ENCODE measurements around the gene GPC5.
A peak's percentile ranks its signal among the peaks of the same experiment; 100 is the strongest.

GPC5 gene

GRCh38 chr13:92864584-92865284 lies 1466.3 kb downstream of the GPC5 start (continued):
- TF ChIP-seq ZBTB44 (tag by site-specific recombination; IDR thresholded peaks at IDR 0.05) = no peak
- TF ChIP-seq SP3 (tag by site-specific recombination; IDR thresholded peaks at IDR 0.05) = no peak

GRCh38 chr13:92873029-92873428 lies 1474.6 kb downstream of the GPC5 start:
- TF ChIP-seq BCL11B (tag by site-specific recombination; IDR thresholded peaks at IDR 0.05; ENCODE audit: low read depth) (no peak), YY2 (tag by site-specific recombination; IDR thresholded peaks at IDR 0.05) (no peak), PRDM1 (tag by site-specific recombination; IDR thresholded peaks at IDR 0.05) (no peak), ZNF391 (tag by site-specific recombination; IDR thresholded peaks at IDR 0.05; ENCODE audit: borderline replicate concordance, low read depth) (no peak), FEZF1 (tag by site-specific recombination; IDR thresholded peaks at IDR 0.05) (no peak)
- POLR2A ChIA-PET = no interaction called here
- no peak overlapping the region for H3K4me3 ChIP-seq (ENCODE audit: low read depth, low read length)
- H3K36me3 ChIP-seq (ENCODE audit: control insufficient read depth in 2 of 2, insufficient read depth in 1 of 2, low read length in 2 of 2) = no peaks in the 10 kb centered on the region
- H3K4me1 ChIP-seq (ENCODE audit: control insufficient read depth, insufficient read depth, low read length) = no peaks in the 10 kb centered on the region
- no peak overlapping the region for H3K27ac ChIP-seq (ENCODE audit: extremely low read depth, low read depth, low read length)
- H3K9me3 ChIP-seq (ENCODE audit: control insufficient read depth, insufficient read depth, low read depth, low read length) = no peaks in the 10 kb centered on the region
- CTCF ChIA-PET = no interaction called here

- TF ChIP-seq ZNF302 (tag by site-specific recombination; IDR thresholded peaks at IDR 0.05; ENCODE audit: low read depth) (no peak), ATF2 (tag by site-specific recombination; IDR thresholded peaks at IDR 0.05; ENCODE audit: low read depth) (peak; percentile 83), PRDM6 (tag by site-specific recombination; IDR thresholded peaks at IDR 0.05) (0 out of 2 replicates have a peak, but pooled peaks have one; percentile 20), HIC1 (tag by site-specific recombination; IDR thresholded peaks at IDR 0.05) (peak; percentile 54; the same call in 1 of the 2 replicates)
- H3K4me1 ChIP-seq (ENCODE audit: control insufficient read depth, insufficient read depth, low read length) = no peaks in the 10 kb centered on the region
- no peak overlapping the region for H3K4me3 ChIP-seq (ENCODE audit: low read depth, low read length)
- H3K27ac ChIP-seq (ENCODE audit: extremely low read depth, low read depth, low read length) = no peak overlapping the region
- H3K36me3 ChIP-seq (ENCODE audit: control insufficient read depth in 2 of 2, insufficient read depth in 1 of 2, low read length in 2 of 2) = no peaks in the 10 kb centered on the region
- POLR2A ChIA-PET = no interaction called here
- no peaks in the 10 kb centered on the region for H3K9me3 ChIP-seq (ENCODE audit: control insufficient read depth, insufficient read depth, low read depth, low read length)
- CTCF ChIA-PET = interaction anchor here (0.6 kb wide), 2 partner anchors 40 to 201 kb away, joined by 3 to 4 read pairs; no protein-coding TSS in a partner anchor
Observed at GRCh38 chr13:92886535-92887077, 1488.2 kb downstream of the GPC5 start.

GRCh38 chr13:92894447-92894846 lies 1496.0 kb downstream of the GPC5 start:
- Histone ChIP-seq H3K4me3 (ENCODE audit: low read depth, low read length) (no peak overlapping the region), H3K27ac (ENCODE audit: extremely low read depth, low read depth, low read length) (no peak overlapping the region), H3K9me3 (ENCODE audit: control insufficient read depth, insufficient read depth, low read depth, low read length) (no peaks in the 10 kb centered on the region), H3K36me3 (ENCODE audit: control insufficient read depth in 2 of 2, insufficient read depth in 1 of 2, low read length in 2 of 2) (no peaks in the 10 kb centered on the region), H3K4me1 (ENCODE audit: control insufficient read depth, insufficient read depth, low read length) (no peaks in the 10 kb centered on the region)
- CTCF ChIA-PET = no interaction called here
- POLR2A ChIA-PET = no interaction called here
- TF ChIP-seq ZNF302 (tag by site-specific recombination; IDR thresholded peaks at IDR 0.05; ENCODE audit: low read depth) = no peak
- no peak for TF ChIP-seq BCL11B (tag by site-specific recombination; IDR thresholded peaks at IDR 0.05; ENCODE audit: low read depth)
- TF ChIP-seq ZSCAN23 (tag by site-specific recombination; IDR thresholded peaks at IDR 0.05) = no peak
- no peak for TF ChIP-seq ZNF76 (tag by site-specific recombination; IDR thresholded peaks at IDR 0.05; ENCODE audit: borderline replicate concordance, low read depth)
- TF ChIP-seq ZNF639 (tag by site-specific recombination; IDR thresholded peaks at IDR 0.05) = no peak
- TF ChIP-seq ZNF335 (tag by site-specific recombination; conservative IDR thresholded peaks at IDR 0.05) = no peak
- no peak for TF ChIP-seq PRDM4 (tag by site-specific recombination; IDR thresholded peaks at IDR 0.05)

Data from HEK293 (cell line).